HT-29 (cell line): ENCODE measurements around the gene LTF. TPM values are rescaled to one million over a fixed set of nuclear protein-coding genes. Genes with fewer than 3 reads are reported as not detected.
"Not testable (repeated sequence)": the region's sequence is repeated elsewhere in the genome, so short reads cannot be mapped to it uniquely, and the experiment has no call there.

Experiments
- DNase-seq: peaks from one replicate; pipeline ENCODE4 v3.0.0-alpha.2; 2015; ENCODE audit warnings: low spot score
- total RNA-seq: library from RNA; depleted of rRNA; stranded (reverse); fragments of >200 nt; shearing (Covaris generic); gene quantifications from 2 replicates; pipeline ENCODE4 v1.2.3, GENCODE V29; 2014

Gene LTF
- total RNA-seq, 1 experiment from 2014 or later: 0.03 TPM

GRCh38 chr3:46416125-46416810, 48.4 kb downstream of the LTF start:
- DNase-seq: no peak

DNA sequence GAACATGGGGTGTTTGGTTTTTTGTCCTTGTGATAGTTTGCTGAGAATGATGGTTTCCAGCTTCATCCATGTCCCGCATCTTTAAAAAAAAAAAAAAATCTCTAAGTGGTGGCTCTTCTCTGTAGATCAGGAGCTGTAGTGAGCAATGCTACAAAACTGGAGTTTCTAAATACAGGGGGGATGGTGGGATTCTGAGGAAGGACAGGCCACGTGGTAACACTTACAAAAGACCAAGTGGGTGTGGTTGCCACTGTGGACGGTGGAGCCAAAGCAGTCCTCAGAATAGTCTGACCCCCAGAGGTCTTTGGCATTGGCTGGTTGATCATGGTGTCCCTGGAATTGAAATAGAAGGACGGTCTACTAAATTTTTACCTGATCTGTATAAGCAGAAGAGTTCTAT, 50.0 kb downstream of the LTF start:
- DNase-seq: no peak

- DNase-seq: no peak
Observed at GRCh38 chr3:46413951-46414350, 50.8 kb downstream of the LTF start.

DNA sequence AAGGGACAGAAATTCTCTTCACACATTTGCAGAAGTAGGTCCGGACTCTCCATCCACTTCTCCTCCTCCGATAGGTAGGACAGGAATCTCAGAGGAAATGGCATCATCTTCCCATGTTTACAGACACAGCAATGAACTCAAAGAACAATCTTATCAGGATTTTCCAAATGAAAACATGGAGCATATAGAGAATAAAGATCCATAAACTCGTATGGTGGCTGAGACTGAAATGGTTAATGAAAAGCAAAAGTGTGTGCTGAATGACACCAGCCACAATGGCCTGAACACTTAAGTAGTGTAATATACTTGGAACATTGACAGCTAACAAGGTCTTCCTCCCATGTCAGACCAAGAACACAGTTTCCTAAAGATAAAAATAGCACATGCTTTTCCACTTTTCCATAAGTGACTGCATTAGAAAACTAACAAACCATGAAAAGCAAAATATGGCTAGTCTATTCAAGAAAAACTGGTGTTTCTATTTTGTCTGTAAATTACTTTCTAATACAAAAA, 51.9 kb downstream of the LTF start:
- no peak for DNase-seq

DNA sequence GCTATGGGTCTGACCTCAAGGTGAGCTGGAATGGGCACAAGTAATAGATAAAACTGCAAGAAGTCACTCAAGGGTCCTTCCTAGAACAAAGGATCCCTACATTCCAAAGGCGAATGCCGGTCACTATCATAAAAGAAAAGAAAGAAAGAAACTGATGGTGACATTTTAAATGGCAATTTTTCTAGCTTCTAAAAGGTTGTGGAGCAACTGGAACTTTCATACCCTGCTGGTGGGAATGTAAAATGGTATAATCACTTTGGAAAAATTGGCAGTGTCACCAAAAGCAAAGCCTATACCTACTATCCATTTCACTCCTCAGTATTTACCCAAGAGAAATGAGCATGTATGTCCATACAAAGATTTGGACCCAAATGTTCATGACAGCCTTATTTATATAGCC, 53.4 kb downstream of the LTF start:
- no peak for DNase-seq

GRCh38 chr3:46410669-46411068, 54.0 kb downstream of the LTF start:
- DNase-seq: no peak

- DNase-seq: no peak
Observed at GRCh38 chr3:46409739-46410489, 54.8 kb downstream of the LTF start.

GRCh38 chr3:46408853-46409252, 55.9 kb downstream of the LTF start:
- no peak for DNase-seq

- no peak for DNase-seq
Observed at GRCh38 chr3:46407970-46408369, 56.7 kb downstream of the LTF start.

GRCh38 chr3:46406788-46407611, 57.7 kb downstream of the LTF start, which contains the start of the genes CCR5AS and CCRL2:
Gene CCR5AS, minus strand, starts transcription at chr3:46407066.
Gene CCRL2, plus strand, starts transcription at chr3:46407259. Its CDS starts 821 bp downstream, at chr3:46408080.
- DNase-seq: peak; percentile 80

DNA sequence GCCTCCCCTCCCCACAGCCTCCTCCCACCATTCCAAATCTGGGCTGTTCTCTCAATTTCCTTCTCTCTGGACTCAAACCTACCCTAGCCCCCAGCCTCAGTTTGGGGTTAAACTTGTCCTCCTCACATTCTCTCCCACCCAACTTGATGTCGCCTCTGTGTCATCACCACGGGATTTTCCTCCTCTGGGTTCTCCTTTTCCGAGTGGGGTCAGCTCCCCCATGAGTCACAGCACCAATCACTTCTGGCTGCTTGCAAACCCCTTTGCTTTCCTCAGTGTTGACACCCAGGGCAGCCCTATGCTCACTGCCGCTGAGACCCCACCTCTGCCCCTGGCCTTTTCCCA, 58.3 kb downstream of the LTF start:
- no peak for DNase-seq

GRCh38 chr3:46405301-46406019, 59.2 kb downstream of the LTF start:
- DNase-seq: peak; percentile 67

DNA sequence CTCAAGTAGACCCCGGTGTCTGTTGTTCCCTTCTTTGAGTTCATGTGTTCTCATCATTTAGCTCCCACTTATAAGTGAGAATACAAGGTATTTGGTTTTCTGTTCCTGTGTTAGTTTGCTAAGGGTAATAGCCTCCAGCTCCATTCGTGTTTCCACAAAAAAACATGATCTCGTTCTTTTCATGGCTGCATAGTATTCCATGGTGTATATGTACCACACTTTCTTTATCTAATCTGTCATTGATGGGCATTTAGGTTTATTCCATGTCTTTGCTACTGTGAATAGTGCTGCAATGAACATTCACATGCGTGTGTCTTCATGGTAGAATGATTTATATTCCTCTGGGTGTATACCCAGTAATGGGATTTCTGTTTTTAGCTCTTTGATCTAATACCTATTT, 61.8 kb downstream of the LTF start:
- DNase-seq: not testable (repeated sequence)

GRCh38 chr3:46401579-46401978, 63.1 kb downstream of the LTF start:
- DNase-seq: no peak

GRCh38 chr3:46400846-46401245, 63.9 kb downstream of the LTF start:
- no peak for DNase-seq

DNA sequence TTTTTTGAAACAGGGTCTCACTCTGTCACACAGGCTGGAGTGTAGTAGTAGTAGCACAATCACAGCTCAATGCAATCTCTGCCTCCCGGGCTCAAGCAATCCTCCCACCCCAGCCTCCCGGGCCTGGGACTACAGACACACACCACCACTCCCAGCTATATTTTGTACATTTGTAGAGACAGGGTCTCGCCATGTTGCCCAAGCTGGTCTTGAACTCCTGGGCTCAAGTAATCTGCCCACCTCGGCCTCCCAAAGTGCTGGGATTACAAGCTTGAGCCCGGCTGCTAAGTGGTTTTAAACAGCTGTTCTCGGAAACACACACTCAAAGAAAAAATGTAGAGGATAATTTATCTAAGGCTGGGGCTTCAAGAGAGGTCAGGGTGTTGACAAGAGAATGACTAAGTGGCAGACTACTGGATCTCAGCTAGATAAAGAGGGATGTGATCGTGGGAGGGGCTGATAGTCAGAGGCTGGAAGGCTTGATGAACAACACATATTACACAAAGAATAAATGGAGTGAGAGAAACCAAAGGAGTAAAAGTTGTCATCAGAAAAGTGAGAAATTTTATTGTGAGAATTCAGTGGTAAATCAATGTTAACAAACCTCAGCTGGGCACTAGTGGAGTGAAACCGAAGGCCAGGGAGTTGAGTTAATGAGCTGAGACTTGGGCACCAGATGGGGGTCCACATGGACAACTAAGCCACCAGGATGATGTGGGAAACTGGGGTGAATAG, 64.5 kb downstream of the LTF start:
- no peak for DNase-seq

DNA sequence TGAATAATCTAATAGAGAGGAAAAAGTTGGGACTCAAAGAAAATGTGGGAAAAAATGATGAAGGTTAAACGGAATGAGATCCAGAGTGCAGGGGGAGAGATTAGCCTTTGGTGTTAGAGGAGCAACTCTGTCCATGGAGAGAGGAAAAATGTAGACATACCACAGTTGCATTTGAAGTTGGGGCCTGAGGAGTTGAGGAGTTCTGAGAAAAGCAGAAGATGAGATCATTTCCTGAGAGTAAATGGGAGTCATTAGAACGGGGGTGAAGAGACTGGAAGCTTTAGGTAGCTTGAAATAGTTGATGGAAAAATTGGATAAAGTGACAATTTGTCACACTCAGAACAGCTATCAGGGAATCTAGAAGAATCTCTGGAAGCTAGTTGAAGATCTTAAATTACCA, 65.1 kb downstream of the LTF start:
- no peak for DNase-seq

DNA sequence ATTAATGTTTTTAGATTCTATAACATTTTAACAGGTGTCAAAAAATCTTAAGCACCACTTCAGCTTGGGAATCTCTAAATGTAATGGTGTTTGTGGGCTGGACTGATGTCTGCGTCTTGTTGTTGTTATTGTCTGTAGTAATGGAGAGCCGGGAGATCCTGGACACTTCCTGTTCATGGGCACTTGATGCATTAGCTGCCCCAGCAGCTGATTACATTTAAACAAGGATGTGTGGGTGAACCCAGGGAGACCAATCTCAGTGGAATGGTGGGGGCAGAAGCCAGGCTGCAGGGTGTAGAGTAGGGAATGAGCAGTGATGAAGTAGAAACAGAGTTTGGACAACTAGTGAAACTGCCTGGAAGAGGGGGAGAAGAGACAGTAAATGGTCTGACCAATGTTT, 65.6 kb downstream of the LTF start:
- DNase-seq: no peak

- DNase-seq: no peak
Observed at GRCh38 chr3:46398186-46398955, 66.3 kb downstream of the LTF start.

DNA sequence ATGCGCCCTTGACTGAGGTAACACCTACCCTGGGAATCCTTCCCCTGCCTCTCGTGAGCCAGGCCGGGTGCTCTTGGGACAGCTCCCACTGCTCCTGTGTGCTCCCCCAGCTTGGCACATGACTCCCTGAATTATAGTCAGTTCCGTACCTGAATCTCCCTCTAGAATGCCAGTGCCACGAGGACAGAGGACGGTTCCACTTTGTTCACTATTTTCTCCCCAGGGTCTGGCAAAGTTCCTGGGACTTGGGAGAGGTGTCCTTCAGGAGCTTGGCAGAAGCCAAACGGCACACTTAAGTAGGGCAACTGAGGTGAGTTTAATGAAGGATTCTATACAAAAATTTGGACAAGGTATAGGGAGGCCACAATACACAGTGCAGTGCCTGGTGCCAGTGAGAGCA, 67.6 kb downstream of the LTF start:
- DNase-seq: no peak
